AG09319 (cell line): Measurements from ENCODE around the gene CTIF.

ENCODE experiments used
- DNase-seq: peaks from one replicate; pipeline ENCODE4 v3.0.0-alpha.2; 2010; ENCODE audit warnings: low read depth; ENCODE audit errors: extremely low read depth
- CTCF ChIP-seq: IDR thresholded peaks from 2 replicates; pipeline ENCODE4 v1.5.1; 2011; ENCODE audit warnings: low read depth, mild to moderate bottlenecking, inconsistent platforms, low read length, moderate library complexity

Gene CTIF

GRCh38 chr18:48863432-48864065 lies 324.7 kb downstream of the CTIF start:
- no peak for TF ChIP-seq CTCF
- no peak for DNase-seq

- no peak for DNase-seq
- no peak for TF ChIP-seq CTCF
These were observed 326.0 kb downstream of the CTIF start for GRCh38 chr18:48864876-48865275.

- no peak for TF ChIP-seq CTCF
These were observed 327.4 kb downstream of the CTIF start for GRCh38 chr18:48866028-48866733.

GRCh38 chr18:48866856-48867255 lies 328.0 kb downstream of the CTIF start:
- no peak for DNase-seq
- TF ChIP-seq CTCF, result no peak

More at GRCh38 chr18:48866028-48866733, 327.4 kb downstream of the CTIF start:
- peak; percentile 37 for DNase-seq

GRCh38 chr18:48867978-48868377 lies 329.1 kb downstream of the CTIF start:
- DNase-seq, result no peak
- no peak for TF ChIP-seq CTCF

GRCh38 chr18:48868468-48869466 lies 329.9 kb downstream of the CTIF start:
- no peak for DNase-seq
- no peak for TF ChIP-seq CTCF
